GM21367 (cell line): Measurements from ENCODE around the gene TRIM4.
"Not testable (repeated sequence)": the region's sequence is repeated elsewhere in the genome, so short reads cannot be mapped to it uniquely, and the experiment has no call there.

Source experiments
- ATAC-seq: cut with Tn5 transposase; IDR thresholded peaks from one replicate; pipeline ENCODE4 v1.9.1; 2021; ENCODE audit not compliant: unreplicated experiment

The TRIM4 gene

GRCh38 chr7:99923200-99923599 lies 3.9 kb upstream of the TRIM4 start:
- no peak for ATAC-seq

- no peak for ATAC-seq
Measured at GRCh38 chr7:99920149-99920548, 819 bp upstream of the TRIM4 start.

GRCh38 chr7:99919814-99920112 lies 433 bp upstream of the TRIM4 start:
- no peak for ATAC-seq

GRCh38 chr7:99910976-99911375 lies 8.4 kb downstream of the TRIM4 start:
- ATAC-seq: no peak

- ATAC-seq: no peak
Measured at GRCh38 chr7:99901581-99901980, 17.7 kb downstream of the TRIM4 start.

- no peak for ATAC-seq
Measured at GRCh38 chr7:99899830-99900519, 19.4 kb downstream of the TRIM4 start.

- no peak for ATAC-seq
Measured at GRCh38 chr7:99898836-99899235, 20.5 kb downstream of the TRIM4 start.

GRCh38 chr7:99898023-99898357 lies 21.3 kb downstream of the TRIM4 start:
- no peak for ATAC-seq

- no peak for ATAC-seq
Measured at GRCh38 chr7:99897322-99898022, 21.9 kb downstream of the TRIM4 start.

GRCh38 chr7:99894738-99895137 lies 24.6 kb downstream of the TRIM4 start:
- no peak for ATAC-seq

GRCh38 chr7:99893280-99893679 lies 26.1 kb downstream of the TRIM4 start:
- no peak for ATAC-seq

- ATAC-seq: not testable (repeated sequence)
Measured at GRCh38 chr7:99890348-99890747, 29.0 kb downstream of the TRIM4 start.

- not testable (repeated sequence) for ATAC-seq
Measured at GRCh38 chr7:99888366-99888765, 31.0 kb downstream of the TRIM4 start.

GRCh38 chr7:99881370-99881769 lies 38.0 kb downstream of the TRIM4 start:
- ATAC-seq: no peak

- ATAC-seq: no peak
Measured at GRCh38 chr7:99876933-99877332, 42.4 kb downstream of the TRIM4 start, which contains the start of gene OR2AE1. Gene OR2AE1, minus strand, starts transcription at chr7:99877033. Its CDS starts 0 bp downstream, at chr7:99877033.

- no peak for ATAC-seq
Measured at GRCh38 chr7:99876491-99876890, 42.8 kb downstream of the TRIM4 start.

- ATAC-seq: no peak
Measured at GRCh38 chr7:99868246-99868645, 51.1 kb downstream of the TRIM4 start.

- not testable (repeated sequence) for ATAC-seq
Measured at GRCh38 chr7:99867477-99867876, 51.9 kb downstream of the TRIM4 start.

- no peak for ATAC-seq
Measured at GRCh38 chr7:99863847-99864440, 55.4 kb downstream of the TRIM4 start.

- no peak for ATAC-seq
Measured at GRCh38 chr7:99860281-99861127, 58.8 kb downstream of the TRIM4 start.

- no peak for ATAC-seq
Measured at GRCh38 chr7:99855236-99855635, 64.1 kb downstream of the TRIM4 start.
